ENCODE results near the gene NLGN4Y.

NLGN4Y gene

GRCh38 chrY:14679181-14679580, 154.9 kb downstream of the NLGN4Y start:
- no peak for DNase-seq

- no peak for DNase-seq
These were observed 170.2 kb downstream of the NLGN4Y start for GRCh38 chrY:14694543-14694942.

GRCh38 chrY:14708158-14708557, 183.8 kb downstream of the NLGN4Y start:
- DNase-seq, result no peak

GRCh38 chrY:14741596-14741995, 217.3 kb downstream of the NLGN4Y start:
- no peak for DNase-seq

DNA sequence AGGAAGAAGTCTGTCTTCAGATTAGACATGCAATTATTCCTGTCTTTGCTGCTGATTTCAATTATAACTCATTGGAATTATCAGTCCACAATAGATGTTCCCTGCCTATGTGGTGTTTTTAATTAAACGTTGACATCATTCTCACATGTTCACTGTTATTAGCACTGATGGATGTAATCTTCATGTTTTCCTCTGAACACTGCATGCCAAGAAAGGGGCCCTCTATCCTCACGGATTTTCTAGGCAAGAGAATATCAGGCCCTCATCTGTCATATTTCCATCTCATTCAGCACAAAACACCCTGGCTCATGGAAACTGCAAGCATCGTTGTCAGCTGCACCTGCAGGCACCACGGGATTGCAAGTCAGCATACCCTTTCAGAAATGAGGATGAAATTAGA, 224.0 kb downstream of the NLGN4Y start:
- no peak for DNase-seq

GRCh38 chrY:14755571-14755970, 231.2 kb downstream of the NLGN4Y start:
- no peak for DNase-seq

DNA sequence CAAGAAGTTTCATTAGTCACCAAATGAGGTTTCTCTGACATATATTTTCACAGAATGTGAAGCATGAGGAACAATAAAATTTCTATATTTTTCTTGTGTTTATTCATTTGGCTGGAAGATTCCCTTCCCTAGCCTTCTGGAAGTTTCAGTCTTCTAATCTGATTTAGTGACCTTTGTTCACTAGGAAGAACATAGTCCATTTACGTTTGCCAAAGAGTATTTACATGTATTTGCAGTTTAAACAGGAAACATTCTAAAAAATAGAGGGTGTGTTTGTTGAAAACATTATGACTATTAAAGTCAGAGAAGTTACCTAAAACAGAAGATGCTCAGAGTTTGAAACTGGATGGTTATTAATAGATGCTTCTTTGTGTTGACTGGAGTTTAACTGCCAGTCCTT, 238.6 kb downstream of the NLGN4Y start:
- no peak for DNase-seq

DNA sequence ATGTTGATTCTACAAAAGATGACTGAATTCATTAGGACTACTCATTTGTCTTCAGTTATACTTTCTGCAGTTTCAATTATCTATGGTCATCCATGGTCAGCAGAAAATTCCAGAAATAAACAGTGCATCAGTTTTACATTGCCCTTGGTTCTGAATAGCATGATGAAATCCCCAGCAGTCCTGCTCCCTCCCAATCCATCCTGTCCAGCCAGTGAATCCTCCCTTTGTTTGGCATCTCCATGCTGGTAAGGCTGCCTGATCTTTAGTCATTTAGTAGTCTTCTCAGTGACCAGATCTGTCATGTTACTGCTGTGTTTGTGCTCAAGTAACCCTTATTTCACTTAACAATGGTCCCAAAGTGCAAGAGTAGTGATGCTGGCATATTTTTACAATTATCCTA, 239.3 kb downstream of the NLGN4Y start:
- DNase-seq, result no peak

GRCh38 chrY:14778208-14778607, 253.9 kb downstream of the NLGN4Y start:
- no peak for DNase-seq

GRCh38 chrY:14793104-14793503, 268.8 kb downstream of the NLGN4Y start:
- no peak for DNase-seq

- DNase-seq, result no peak
These were observed 269.3 kb downstream of the NLGN4Y start for GRCh38 chrY:14793674-14794073.

DNA sequence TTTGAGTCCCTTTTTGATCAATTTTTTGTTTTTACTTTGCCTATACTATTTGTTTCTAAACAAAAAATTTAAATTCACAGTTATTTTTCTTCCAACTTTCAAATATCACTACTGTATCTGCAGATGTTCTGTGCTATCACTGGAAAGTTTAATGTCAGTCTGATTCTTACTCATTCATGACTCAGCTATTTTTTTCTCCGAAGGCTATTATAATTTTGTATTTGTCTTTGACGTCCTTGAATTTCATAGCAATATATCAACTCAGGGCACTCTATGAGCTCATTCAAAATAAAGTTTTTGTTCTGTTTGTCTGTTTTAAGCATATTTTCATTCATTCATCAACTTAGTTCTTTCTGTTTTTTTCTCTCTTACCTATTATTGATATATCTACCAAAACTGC, 273.7 kb downstream of the NLGN4Y start:
- DNase-seq, result no peak

DNA sequence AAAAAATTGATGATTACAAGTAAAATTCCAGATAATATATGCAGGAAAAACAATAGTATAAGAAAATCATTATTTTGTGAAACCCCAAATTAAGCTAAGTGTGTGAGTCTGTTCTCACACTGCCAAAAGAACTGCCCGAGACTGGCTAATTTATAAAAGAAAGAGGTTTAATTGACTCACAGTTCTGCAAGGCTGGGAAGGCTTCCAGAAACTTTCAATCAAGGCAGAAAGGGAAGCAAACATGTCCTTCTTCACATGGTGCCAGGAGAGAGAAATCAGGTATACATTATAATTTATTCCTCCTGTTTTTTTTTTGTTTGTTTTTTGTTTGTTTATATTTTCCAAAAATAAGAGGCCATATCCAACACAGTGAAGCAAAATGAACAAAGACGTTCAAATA, 276.8 kb downstream of the NLGN4Y start:
- DNase-seq, result no peak

- no peak for DNase-seq
These were observed 277.8 kb downstream of the NLGN4Y start for GRCh38 chrY:14802125-14802524.

DNA sequence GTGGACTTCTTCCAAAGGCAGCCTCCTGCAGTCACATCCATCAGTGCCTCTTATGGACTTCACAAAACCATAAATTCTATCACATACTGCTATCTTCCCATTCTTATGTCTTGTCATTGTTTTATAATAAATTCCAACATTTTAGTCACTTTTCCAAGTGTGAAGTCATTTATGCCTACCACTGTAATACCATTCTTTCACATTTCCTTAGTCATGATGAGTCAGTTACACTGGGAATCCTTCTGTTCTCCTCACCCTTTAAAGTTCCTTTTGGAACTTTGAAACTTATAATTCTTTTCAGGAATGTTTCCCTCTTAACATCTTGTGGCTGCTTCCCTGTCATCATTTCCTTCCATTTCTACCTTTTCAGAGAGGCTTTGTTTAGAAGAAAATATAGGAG, 279.7 kb downstream of the NLGN4Y start:
- no peak for DNase-seq

DNA sequence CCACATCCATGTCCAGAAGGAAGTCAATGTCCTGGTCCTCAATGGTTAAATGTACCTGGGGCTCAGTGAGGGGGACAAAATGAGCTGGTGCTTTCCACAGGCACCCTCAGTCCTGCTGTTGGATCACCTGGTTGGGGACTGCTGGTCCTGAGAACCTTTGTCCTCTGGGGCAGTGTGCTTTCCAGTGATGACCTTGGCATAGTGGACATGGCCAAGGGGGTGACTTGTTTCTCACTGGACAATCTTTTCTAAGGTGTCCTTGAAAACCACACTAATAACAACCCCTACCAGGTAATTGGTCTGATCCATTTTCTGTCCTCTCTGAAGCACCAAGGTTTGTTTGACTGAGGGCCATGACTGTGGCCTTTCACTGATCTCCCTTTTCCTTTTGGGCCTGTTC, 294.1 kb downstream of the NLGN4Y start:
- DNase-seq, result no peak

GRCh38 chrY:14822201-14822600, 297.9 kb downstream of the NLGN4Y start:
- DNase-seq, result no peak

DNA sequence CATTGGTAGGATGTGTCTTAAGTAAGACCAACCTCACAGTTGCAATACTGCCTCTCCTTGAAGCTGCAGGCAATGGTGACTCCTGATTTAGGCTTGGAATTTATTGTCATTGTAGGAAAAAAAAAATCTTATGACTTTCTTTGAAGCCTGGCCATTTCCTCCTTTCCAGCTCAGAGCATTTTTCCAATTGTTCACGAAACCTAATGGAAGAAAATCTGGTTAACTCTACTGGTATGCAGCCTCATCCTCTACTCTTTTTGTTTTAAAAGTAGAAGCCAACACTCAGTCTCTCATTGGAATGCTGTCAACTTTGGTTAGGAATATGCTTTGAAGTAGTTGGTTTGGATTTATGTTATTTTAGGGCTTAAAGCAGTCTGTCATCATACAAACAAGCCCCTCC, 298.6 kb downstream of the NLGN4Y start:
- DNase-seq, result no peak

DNA sequence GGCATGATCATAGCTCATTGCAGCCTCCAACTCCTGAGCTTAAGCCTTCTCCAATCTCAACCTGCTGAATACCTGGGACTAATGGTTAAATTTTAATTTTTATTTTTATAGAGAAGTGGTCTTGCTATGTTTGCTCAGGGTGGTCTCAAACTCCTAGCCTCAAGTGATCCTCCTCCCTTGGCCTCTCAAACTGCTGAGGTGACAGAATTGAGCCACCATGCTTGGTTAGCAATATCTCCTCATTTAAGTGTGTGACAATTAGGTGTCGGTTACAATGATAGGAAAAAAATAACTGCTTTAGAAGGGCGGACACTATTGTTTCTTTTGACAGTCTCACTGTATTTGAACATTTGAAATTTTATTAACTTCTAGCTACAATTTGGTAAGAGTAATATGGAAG, 300.3 kb downstream of the NLGN4Y start:
- no peak for DNase-seq

GRCh38 chrY:14825728-14826127, 301.4 kb downstream of the NLGN4Y start:
- DNase-seq, result no peak

DNA sequence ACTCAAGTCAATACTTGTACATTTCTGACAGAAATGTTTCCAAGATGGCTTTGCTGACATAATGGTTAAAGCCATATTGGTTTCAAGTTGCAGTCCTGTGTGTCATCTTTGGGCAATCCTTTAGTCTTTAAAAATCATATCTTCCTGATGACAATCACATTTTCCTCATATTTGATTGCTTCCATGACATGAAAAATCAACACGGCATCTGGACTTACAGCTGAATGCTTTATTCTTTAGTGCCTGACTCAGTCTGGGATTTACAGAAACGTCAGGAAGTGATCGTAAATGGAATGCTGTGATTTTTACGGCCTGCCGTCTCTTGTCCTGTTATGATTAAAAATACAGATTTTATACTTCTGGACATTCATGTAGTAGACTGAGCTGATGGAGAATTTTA, 304.2 kb downstream of the NLGN4Y start:
- no peak for DNase-seq

DNA sequence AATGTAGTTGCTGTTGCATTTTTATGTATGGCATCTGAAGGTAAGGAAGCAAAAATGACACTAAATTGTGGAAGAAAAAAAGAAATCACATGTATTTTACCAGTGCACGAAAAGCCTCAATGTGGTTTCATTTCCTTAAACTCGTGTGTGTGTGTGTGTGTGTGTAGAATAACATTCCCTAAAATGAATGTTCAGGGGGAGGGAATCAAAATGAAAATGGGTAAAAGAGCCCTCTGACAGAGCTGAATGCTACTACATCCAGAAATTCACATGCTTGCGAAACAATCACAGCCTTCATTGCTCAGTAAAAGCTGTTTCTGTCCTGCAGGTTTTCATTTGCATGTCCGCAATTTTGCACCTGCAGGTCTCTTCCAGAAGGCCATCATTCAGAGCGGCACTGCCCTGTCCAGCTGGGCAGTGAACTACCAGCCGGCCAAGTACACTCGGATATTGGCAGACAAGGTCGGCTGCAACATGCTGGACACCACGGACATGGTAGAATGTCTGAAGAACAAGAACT, 305.1 kb downstream of the NLGN4Y start:
- DNase-seq, result no peak

- DNase-seq, result no peak
These were observed 310.1 kb downstream of the NLGN4Y start for GRCh38 chrY:14834103-14835060.

GRCh38 chrY:14837466-14837865, 313.1 kb downstream of the NLGN4Y start:
- DNase-seq, result no peak

DNA sequence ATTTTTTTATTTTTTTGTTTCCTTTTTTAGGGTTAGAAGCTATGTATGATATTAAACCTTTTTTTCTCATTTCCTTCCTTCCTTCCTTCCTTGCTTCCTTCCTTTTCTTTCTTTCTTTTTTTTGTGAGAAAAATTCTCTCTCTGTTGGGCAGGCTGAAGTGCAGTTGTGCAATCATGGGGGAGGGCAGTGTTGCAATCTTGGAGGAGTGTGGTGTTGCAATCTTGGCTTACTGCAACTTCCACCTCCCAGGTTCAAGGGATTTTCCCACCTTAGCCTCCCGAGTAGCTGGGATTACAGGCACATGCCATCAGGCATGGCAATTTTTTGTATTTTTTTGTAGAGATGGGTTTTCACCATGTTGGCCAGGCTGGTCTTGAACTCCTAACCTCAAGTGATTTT, 326.4 kb downstream of the NLGN4Y start:
- DNase-seq, result no peak
